Amniotic epithelial cell (primary cell): ENCODE measurements around the gene DCST1.

Source experiments
- DNase-seq: peaks from one replicate; pipeline ENCODE4 v3.0.0-alpha.2; 2010; ENCODE audit warnings: low read depth

DCST1 gene

GRCh38 chr1:155000726-155001424 lies 32.7 kb upstream of the DCST1 start:
- peak; percentile 86 for DNase-seq

GRCh38 chr1:155001425-155001674 lies 32.3 kb upstream of the DCST1 start:
- DNase-seq = no peak

GRCh38 chr1:155001675-155002463 lies 31.8 kb upstream of the DCST1 start:
- peak; percentile 98 for DNase-seq

GRCh38 chr1:155002464-155003226 lies 31.0 kb upstream of the DCST1 start, which contains the start of gene ZBTB7B:
Gene ZBTB7B (plus strand): TSS chr1:155002802. CDS start chr1:155014661, 11,859 bp downstream.
- no peak for DNase-seq

- no peak for DNase-seq
Observed at GRCh38 chr1:155003227-155003765, 30.3 kb upstream of the DCST1 start.

- DNase-seq = peak; percentile 52
Observed at GRCh38 chr1:155003766-155004351, 29.8 kb upstream of the DCST1 start.

GRCh38 chr1:155004352-155005075 lies 29.1 kb upstream of the DCST1 start:
- DNase-seq = no peak

GRCh38 chr1:155005076-155006011 lies 28.3 kb upstream of the DCST1 start:
- DNase-seq = no peak

GRCh38 chr1:155006601-155007101 lies 27.0 kb upstream of the DCST1 start:
- DNase-seq = no peak

GRCh38 chr1:155007251-155007828 lies 26.3 kb upstream of the DCST1 start:
- DNase-seq = no peak

GRCh38 chr1:155008015-155008941 lies 25.3 kb upstream of the DCST1 start:
- DNase-seq = no peak

GRCh38 chr1:155009221-155009711 lies 24.4 kb upstream of the DCST1 start:
- DNase-seq = no peak

- no peak for DNase-seq
Observed at GRCh38 chr1:155009742-155010141, 23.9 kb upstream of the DCST1 start.

- no peak for DNase-seq
Observed at GRCh38 chr1:155010211-155010918, 23.3 kb upstream of the DCST1 start.

GRCh38 chr1:155011004-155011416 lies 22.6 kb upstream of the DCST1 start:
- no peak for DNase-seq

GRCh38 chr1:155011437-155012025 lies 22.1 kb upstream of the DCST1 start:
- DNase-seq = no peak

- peak; percentile 81 for DNase-seq
Observed at GRCh38 chr1:155012026-155012546, 21.5 kb upstream of the DCST1 start.
